Tongue (tissue), 2 donors: ENCODE data around the gene TMPRSS11D. TPM values are rescaled to one million over a fixed set of nuclear protein-coding genes. Genes with fewer than 3 reads are reported as not detected.
A peak's percentile ranks its signal among the peaks of the same experiment; 100 is the strongest.

Source experiments
- DNase-seq: peaks from one replicate; pipeline ENCODE4 v3.0.0-alpha.2; 2015
- total RNA-seq: library from RNA; depleted of rRNA; stranded (reverse); fragments of >200 nt; gene quantifications from one replicate; pipeline ENCODE4 v1.2.3, GENCODE V29; 2014

The TMPRSS11D gene, protein sequence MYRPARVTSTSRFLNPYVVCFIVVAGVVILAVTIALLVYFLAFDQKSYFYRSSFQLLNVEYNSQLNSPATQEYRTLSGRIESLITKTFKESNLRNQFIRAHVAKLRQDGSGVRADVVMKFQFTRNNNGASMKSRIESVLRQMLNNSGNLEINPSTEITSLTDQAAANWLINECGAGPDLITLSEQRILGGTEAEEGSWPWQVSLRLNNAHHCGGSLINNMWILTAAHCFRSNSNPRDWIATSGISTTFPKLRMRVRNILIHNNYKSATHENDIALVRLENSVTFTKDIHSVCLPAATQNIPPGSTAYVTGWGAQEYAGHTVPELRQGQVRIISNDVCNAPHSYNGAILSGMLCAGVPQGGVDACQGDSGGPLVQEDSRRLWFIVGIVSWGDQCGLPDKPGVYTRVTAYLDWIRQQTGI
- 6.6 TPM for total RNA-seq

DNA sequence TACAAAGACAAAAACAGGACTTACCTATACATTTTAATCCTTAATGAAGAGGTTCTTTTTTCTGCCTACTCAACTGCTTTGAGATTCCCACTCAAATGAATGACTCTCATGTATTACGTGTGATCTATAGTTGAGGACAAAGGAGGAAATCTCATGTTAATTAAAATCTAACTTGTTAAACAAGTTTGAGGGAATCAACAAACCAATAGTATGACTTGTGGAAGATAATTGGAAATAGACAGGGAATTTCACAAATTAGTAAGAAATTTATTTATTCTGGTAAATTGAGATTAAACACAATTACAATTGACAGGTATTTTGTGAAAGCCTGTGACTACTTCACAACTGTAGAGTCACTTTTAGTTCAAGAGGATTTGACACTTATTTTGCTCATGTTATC is at the start of gene TMPRSS11D:
Gene TMPRSS11D (minus strand): TSS at position 101 of the 400 bp plus-strand sequence. CDS start 69 bp downstream, at position 32.
- no peak for DNase-seq

DNA sequence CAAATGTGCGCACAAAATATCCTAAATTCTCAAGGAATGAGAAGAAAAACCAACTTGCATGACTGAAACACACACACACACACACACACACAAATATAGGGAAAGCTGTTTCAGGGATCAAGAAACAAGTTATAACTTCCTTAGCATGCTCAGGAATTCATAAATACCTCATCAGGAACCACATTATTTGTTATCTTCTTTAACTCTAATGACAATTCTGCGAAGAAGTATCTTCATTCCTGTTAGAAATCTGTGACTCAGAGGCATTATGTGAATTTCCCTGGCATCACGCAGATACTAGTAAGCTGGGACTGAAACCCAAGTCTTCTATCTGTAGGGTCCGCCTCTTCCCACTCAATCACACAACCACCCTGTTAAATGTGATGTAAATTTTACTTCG is 49.2 kb upstream of the TMPRSS11D start:
- no peak for DNase-seq

DNA sequence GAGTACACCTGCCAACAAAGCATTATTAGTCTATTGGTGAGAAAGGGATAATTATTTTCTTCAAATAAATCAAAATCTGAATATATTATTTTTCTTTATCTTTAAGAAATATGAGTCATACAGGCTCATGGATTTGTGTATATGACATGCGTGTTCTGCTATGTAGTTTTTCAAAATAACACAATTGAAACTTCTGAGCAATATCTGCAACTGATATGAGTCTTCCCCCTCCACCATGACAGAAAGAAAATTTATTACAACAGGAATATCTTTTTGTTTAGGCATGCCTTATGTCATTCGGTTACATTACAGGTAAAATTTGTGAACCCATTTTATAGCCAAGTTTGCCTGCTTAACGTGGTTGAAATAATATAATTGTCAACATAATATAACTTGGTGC is 47.5 kb upstream of the TMPRSS11D start:
- DNase-seq, result no peak

DNA sequence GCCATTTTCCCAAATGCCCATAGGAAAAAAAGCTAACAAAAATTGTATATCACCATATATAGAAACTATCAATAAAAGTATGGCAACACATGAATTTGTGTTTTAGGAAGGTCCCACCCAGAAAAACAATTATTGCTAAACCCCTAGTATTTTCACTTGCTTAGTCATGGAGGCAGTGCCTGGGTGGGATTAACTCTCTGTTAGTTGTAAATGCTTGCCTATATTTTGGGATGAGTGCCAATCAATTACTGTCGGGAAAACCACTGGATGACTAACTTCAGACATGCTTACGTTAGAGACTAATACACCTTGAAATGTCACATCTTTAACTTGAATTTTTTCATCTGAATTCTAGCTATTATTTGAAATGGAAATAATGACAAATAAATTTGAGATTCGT is 45.6 kb upstream of the TMPRSS11D start:
- DNase-seq, result no peak

DNA sequence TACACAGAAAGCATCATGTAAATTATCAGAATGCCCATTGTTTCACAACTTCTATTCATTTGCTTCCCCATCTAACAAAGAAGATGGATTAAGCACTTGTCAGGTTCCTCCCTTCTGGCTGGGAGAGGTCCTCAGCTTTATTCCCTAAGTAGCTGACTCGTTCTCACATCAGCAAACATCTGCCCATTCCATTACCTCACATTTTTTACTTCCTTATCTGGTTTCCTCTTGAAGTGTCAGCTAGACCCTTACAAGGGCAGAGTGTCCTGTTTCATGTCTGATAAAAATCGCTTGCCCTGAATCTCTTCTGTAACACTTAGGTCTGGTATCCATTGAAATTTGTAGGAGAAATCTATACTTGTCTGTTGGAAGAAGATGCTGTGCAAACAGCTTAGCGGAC is 44.7 kb upstream of the TMPRSS11D start:
- DNase-seq, result no peak

DNA sequence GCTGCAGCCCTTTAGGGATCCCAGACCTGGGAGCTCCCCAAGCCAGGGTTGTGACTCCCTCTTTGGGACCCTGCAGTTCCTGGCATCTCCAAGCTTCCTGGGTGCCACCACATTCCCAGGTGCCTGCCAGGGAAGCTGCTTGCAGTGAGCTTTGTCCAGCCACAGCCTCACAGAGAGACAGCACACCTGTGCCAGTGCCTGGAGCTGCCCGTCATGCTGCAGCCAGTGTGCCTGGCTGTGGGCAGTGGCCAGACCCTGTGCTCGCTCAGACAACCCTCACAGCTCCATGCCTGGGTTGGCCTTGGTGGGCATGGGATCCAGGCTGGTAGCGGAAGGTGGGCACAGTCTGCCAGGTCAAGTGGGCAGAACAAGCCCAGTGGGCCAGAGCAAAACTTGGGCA is 43.4 kb upstream of the TMPRSS11D start:
- no peak for DNase-seq

DNA sequence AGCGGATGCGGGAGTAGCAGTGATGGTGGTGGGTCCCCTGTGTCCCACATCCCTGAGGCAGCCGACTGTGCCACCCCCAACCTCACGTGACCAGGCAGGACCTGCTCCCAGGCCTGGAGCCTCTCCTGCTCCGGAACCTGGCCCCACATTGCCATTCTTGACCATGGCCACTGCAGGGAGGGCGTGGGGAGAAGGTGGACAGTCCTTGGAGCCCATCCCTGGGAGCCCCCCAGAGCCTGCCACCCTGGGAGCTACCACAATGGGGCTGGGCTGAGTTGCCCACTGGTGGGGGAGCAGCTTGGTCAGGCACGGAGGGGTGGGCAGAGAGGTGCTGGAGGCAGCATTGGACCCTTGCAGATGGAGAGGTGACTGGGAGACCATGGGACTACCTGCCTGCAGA is 42.7 kb upstream of the TMPRSS11D start:
- no peak for DNase-seq

DNA sequence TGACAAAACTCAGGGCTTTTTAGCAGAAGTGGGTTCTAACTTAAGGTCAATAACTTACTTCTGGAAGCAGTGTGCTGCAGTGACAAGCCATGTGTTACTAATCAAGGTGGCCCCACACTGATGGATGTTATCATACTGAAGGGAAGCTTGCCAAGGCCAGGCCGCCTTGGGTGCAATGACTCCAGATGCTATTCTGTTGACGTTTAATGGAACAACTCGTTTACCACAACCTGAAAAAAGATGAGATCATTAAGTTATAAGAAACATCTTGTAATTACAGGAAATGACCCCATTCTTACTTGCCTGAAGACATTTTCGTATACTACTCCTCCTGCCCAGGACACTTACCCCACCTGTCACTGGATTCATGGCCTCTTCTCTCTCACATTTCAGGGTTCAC is 38.9 kb upstream of the TMPRSS11D start:
- DNase-seq, result no peak

DNA sequence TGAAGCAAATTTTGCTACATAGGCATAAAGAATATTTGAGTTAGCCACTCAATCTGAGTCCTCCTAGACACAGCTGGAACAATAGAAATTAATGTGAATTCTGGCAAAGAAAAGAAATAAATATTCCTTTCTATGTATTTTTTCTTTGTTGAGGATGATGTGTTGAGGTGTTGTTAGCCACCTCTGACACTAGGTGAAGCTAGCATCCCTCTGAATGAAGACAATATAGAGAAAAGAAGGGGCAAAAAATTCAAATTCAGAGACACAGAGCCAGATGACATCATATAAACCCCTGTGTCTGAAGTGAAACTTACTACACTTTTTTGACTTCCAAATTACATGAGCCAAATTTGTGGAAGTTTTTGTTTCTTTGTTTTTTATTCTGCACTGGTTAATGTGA is 34.6 kb upstream of the TMPRSS11D start:
- DNase-seq, result peak; percentile 24

DNA sequence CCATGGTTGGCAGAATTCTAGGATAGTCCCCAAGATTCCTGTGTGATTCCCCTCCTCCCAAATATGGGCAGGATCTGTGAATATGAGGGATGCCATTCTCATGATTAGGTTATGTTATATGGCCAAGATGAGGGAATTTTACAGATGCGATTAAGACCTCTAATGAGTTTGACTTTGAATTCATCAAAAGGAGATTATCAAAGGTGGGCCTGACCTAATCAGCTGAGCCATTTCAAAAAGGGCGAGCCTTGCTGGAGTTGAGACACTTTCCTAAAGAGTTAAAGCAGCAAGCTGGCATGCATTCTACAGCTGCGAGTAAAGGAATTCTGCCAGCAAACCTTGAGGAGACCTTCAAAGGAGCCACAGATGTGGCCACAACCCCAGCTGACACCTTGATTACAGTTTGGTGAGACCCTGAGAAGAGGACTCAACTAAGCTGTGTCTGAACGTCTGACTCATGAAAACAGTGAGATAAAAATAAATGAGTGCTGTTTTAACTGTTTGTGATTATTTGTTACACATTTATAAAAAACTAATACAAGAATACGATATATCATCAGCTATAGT is 31.7 kb upstream of the TMPRSS11D start:
- DNase-seq, result no peak

DNA sequence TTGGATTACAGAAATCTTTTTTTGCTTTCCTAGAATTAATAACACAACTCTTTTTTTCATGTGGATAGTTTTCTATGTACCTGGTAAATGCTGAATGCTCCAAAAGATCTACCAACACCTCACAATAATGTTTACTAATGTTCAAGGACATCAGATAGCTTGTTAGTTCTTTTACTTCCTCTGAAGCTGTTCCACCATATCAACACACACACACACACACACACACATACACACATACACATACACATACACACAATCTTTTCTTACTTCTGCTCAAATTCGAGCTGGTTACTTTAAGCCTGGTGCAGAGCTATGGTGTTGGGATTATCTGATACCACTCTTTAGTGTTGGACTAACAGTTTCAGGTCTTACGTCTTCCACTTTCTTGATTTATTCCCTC is 28.3 kb upstream of the TMPRSS11D start:
- no peak for DNase-seq

DNA sequence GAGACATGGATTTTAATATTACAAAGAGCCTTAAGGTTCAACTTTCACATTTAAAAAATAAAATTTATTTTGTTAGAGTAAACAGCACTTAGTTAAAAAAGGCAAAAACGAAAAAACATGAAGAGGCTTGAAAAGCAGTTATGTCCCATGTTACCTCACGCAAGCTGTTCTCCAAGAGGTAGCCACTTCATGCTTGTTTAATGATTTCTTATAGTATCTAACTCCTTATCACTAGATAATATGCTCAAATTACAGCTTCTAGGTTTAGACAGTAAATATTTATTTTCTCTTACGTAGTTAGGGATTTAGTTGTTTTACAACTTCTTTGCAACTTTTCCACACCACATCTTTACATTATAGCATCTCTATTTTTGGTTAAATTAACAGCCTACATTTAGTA is 27.8 kb upstream of the TMPRSS11D start:
- no peak for DNase-seq

DNA sequence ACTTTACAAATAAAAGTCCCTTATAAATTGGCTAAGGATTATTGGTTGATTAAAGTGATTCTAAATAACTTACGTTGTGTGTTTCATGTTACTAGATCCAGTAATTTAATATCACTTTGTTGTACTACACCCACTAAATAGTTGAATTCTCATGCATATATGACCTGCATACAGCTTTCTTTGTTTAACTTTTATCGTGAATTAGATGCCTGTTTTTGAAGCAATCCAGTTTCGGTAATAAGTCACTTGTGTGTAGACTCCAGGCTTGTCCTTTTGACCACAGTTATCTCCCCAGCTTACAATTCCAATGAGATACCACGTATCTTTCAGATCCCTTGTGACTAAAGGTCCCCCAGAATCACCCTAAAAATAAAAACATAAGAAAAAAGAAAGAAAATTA is 27.3 kb upstream of the TMPRSS11D start:
- no peak for DNase-seq

DNA sequence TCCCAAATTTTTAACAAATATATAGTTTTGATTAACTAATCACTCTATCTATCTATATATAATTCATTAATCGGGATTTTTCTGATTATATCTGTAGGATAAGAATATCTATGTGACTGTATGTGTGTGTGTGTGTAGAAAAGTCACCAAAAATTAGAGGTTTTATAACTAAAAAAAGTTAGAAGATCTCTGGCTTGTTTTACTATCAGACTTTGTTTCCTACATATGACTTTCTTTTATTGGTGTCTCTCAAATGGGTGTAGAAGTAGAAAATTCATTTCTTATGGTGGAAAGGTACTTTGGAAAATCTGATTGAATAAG is 26.7 kb upstream of the TMPRSS11D start:
- DNase-seq, result no peak

DNA sequence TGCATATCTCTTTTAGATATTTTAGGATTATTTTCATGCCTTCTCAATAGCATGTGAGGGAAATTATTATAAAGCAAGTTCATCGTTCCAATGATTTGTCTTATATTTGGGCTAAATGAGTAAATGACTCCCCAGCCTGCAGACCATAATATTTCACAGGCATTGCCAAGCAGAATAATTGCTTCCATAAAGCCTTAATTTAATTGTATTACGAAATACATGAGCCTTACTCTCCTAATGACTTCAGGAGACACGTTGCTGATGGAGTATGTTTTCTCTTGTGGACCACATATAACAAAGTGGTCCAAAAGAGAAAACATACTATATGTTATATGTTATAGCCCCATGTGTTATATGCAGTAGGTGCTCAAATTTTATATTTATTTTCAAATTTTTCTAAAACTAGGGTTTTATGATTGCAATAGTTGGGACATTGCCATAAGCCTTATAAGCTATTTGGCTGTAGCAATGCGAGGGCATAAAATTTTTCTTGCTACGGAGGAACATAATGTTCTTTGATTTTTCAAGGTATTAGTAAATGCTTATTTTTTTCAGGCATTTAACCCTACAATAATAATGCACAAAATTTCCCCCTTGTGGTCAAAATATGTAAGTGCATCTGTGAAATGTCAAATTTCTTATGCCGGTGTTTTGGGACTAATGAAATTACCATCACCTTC is 26.2 kb upstream of the TMPRSS11D start:
- DNase-seq, result no peak

DNA sequence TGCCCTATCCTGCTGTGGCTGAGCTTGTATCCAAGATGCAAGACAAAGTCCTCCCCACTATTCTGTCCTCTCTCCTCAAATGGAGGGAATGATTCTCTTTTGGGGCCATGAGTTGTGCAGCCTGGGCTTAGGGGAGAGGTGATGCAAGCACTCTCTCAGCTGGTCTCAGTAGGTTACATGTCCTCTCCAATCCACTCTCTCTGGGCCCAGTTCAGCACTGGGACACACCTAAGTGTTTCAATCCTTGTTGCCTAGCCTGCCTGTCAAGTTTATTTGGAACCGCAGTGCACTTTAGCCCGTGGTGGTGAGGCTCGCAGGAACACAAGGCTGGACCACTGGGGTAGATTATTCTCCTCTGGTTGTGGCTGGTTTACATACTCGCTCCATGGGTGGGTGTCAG is 23.8 kb upstream of the TMPRSS11D start:
- no peak for DNase-seq

DNA sequence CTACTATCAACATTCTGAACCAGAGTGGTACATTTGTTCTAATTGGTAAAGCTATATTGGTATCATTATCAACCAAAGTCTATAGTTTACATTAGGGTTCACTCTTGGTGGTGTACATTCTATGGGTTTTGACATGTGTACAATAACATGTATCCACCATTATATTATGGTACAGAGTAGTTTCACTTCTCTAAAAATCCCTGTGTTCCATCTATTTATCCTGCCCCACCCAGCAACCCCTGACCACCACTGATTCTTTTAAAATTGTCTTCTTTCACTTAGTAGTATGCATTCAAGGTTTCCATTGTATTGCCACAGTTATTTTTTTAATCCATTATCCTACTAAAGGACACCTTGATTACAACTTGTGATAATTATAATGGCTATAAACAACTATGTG is 15.3 kb upstream of the TMPRSS11D start:
- no peak for DNase-seq

DNA sequence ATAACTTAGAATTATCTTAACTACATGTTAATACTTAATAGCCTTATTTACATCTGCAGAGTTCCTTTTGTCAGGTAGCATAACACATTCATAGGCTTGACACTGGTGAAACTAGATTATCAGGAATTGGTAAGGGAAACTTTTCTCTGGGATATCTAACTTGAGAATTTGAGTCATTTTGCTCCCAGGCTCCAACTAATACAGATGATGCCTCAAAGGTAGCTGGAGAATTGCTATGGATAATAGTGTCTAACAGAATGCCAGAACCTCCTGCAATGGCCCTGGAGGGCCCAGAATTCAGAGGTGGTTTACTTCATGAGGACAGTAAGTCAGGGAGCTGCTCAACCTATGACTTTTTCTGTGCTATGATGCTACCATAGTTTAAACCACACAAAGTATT is 13.9 kb upstream of the TMPRSS11D start:
- no peak for DNase-seq

DNA sequence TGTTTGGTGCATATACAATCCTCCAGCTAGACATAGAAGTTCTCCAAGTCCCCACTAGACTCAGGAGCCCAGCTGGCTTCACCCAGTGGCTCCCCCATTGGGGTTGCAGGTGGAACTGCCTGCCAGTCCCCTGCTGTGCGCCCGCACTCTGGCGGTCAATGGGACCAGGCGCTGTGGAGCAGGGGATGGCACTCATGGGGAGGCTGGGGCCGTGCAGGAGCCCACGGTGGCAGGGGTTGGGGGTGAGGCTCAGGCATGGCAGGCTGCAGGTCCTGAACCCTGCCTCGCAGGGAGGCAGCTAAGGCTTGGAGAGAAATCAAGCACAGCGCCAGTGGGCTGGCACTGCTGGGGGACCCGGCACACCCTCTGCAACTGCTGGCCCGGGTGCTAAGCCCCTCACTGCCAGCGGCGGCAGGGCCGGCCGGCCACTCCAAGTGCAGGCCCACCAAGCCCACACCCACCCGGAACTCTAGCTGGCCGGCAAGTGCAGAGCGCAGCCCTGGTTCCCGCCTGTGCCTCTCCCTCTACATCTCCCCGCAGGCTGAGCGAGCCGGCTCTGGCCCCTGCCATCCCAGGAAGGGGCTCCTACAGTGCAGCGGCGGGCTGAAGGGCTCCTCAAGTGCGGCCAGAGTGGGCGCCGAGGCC is 12.7 kb upstream of the TMPRSS11D start:
- no peak for DNase-seq

DNA sequence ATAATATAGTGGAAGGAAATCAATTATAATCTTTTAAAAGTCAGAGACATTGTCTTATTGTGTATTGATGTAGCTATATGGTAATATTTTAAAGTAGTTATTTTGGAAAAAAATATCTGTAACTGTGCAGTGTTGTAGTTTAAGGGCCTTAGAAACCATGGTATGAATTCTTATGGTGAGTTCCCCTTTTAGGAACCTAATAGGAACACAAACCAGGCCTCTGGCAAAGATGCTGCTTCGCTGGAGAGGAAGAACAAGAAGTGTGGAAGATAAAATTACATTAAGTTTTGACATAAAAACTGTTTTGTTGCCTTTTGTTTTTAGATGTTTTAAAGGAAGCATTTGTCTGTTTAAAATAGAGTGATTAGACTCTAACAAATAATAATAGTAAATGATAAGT is 10.9 kb upstream of the TMPRSS11D start:
- DNase-seq, result no peak

DNA sequence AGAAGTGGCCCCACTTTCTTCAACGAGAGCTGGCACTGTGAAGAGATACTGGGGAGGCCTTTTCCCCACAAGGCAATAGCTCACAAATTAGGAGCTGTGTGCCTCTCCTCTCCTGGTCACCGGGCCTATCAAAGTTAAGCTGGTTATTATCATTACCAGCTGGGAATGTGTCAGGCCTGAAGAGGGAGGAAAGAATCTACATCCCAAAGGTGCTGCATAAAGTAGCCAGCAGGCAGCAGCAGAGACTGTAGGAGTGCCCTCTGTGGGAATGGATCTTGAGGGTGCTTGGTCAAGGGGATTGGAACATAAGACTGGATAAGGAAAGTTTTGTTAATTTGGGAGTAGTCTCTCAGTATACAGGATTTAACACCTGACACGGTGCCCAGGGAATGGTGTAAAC is 9.1 kb upstream of the TMPRSS11D start:
- no peak for DNase-seq

DNA sequence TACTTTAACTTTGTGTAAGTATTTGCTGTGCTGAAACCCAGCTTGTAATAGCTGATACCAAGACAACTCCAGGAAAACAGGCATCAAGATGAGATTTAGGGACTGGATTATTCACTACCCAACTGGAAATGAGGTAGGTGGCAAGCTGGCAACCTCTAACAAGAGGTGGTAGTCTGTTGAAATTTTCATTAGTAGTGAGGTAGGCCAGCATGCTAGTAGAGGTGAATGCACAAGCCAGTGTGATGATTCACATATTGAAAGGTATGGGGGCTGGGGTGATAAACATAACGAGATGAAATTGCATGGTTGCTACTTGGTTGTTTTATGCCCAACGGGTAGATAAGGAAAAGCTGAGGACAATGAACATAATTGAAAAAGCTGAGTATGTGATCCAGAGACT is 8.5 kb upstream of the TMPRSS11D start:
- DNase-seq, result no peak

DNA sequence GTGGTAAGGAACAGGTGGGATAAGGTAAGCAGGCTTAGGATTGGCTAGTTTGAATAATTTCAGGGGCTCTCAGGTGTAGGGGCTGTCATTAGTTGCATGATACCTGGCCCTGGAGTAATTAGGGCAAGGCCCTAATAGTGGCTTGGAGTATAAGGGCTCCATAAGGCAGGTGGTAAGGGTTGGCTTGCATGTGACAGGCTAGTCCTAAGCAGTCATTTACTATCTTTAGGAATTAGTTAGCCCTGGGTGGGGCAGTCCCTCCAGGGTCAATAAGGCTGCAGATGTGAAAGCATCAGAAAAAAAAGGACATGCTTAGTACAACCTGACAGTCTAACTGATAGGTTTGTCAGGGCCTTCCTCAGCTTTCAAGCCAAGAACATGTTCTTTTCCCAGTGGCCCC is 7.8 kb upstream of the TMPRSS11D start:
- DNase-seq, result no peak
